Measurements from ENCODE around the gene THADA.

Gene THADA

DNA sequence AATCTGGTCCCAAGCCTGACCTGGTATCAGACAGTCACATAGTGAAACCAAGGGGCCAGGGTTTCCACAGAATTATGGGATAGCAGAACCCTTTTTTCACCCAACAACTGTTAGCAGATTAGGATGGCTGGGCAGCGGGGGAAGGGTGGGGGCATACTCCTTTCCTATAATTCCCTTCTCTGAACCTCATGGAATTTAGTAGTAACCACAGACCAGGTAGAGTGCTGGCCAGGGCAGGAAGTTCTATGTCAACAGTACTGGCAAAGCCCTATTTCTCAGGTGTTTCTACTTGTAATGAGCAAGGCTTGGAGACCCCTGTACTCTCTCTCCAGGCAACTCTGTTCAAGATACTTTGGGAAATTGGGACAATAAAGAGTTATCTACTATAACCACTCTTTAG is 174.6 kb downstream of the THADA start:
- TF ChIP-seq, protein P1, sequence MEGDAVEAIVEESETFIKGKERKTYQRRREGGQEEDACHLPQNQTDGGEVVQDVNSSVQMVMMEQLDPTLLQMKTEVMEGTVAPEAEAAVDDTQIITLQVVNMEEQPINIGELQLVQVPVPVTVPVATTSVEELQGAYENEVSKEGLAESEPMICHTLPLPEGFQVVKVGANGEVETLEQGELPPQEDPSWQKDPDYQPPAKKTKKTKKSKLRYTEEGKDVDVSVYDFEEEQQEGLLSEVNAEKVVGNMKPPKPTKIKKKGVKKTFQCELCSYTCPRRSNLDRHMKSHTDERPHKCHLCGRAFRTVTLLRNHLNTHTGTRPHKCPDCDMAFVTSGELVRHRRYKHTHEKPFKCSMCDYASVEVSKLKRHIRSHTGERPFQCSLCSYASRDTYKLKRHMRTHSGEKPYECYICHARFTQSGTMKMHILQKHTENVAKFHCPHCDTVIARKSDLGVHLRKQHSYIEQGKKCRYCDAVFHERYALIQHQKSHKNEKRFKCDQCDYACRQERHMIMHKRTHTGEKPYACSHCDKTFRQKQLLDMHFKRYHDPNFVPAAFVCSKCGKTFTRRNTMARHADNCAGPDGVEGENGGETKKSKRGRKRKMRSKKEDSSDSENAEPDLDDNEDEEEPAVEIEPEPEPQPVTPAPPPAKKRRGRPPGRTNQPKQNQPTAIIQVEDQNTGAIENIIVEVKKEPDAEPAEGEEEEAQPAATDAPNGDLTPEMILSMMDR (IDR thresholded peaks at IDR 0.05; ENCODE audit: low read length): no peak
- no peak for TF ChIP-seq EZH2 (IDR thresholded peaks at IDR 0.05; ENCODE audit: borderline replicate concordance, low read length)
- no peaks in the 10 kb centered on the region for H3K36me3 ChIP-seq (ENCODE audit: insufficient read depth, low read length)
- H3K4me1 ChIP-seq (ENCODE audit: insufficient read depth, low read length, severe bottlenecking): peaks cover 38% of the 10 kb centered on the region
- H2AFZ ChIP-seq (ENCODE audit: low read length): no peak overlapping the region
- no peak overlapping the region for H3K4me3 ChIP-seq (ENCODE audit: low read depth, low read length, poor library complexity, severe bottlenecking)
- H3K79me2 ChIP-seq (ENCODE audit: insufficient read depth, low read length): no peaks in the 10 kb centered on the region
- H3K27ac ChIP-seq (ENCODE audit: low read depth, low read length, poor library complexity, severe bottlenecking): no peak overlapping the region
- H3K4me2 ChIP-seq (ENCODE audit: low read length): no peak overlapping the region
- H3K9me3 ChIP-seq (ENCODE audit: low read length): no peaks in the 10 kb centered on the region
- no peaks in the 10 kb centered on the region for H3K27me3 ChIP-seq (ENCODE audit: insufficient read depth, low read length)
- H3F3A ChIP-seq (ENCODE audit: insufficient read depth, low read length): no peaks in the 10 kb centered on the region
- H3K9ac ChIP-seq (ENCODE audit: low read length): no peak overlapping the region
- no peaks in the 10 kb centered on the region for H3K9me2 ChIP-seq (ENCODE audit: low read depth, low read length)
- no peaks in the 10 kb centered on the region for H4K20me1 ChIP-seq (ENCODE audit: insufficient read depth, low read length)

GRCh38 chr2:43420389-43420801 is 175.4 kb downstream of the THADA start:
- H3K27ac ChIP-seq (ENCODE audit: low read depth, low read length, poor library complexity, severe bottlenecking): no peak overlapping the region
- no peaks in the 10 kb centered on the region for H3K79me2 ChIP-seq (ENCODE audit: insufficient read depth, low read length)
- no peak overlapping the region for H2AFZ ChIP-seq (ENCODE audit: low read length)
- H3K4me1 ChIP-seq (ENCODE audit: insufficient read depth, low read length, severe bottlenecking): peaks cover 31% of the 10 kb centered on the region
- no peaks in the 10 kb centered on the region for H3K27me3 ChIP-seq (ENCODE audit: insufficient read depth, low read length)
- no peak for TF ChIP-seq EZH2 (IDR thresholded peaks at IDR 0.05; ENCODE audit: borderline replicate concordance, low read length)
- TF ChIP-seq, protein P1 (IDR thresholded peaks at IDR 0.05; ENCODE audit: low read length): no peak
- no peaks in the 10 kb centered on the region for H4K20me1 ChIP-seq (ENCODE audit: insufficient read depth, low read length)
- H3K9me2 ChIP-seq (ENCODE audit: low read depth, low read length): no peaks in the 10 kb centered on the region
- no peak overlapping the region for H3K9ac ChIP-seq (ENCODE audit: low read length)
- no peak overlapping the region for H3K4me3 ChIP-seq (ENCODE audit: low read depth, low read length, poor library complexity, severe bottlenecking)
- H3K4me2 ChIP-seq (ENCODE audit: low read length): no peak overlapping the region
- H3F3A ChIP-seq (ENCODE audit: insufficient read depth, low read length): no peaks in the 10 kb centered on the region
- H3K36me3 ChIP-seq (ENCODE audit: insufficient read depth, low read length): no peaks in the 10 kb centered on the region
- H3K9me3 ChIP-seq (ENCODE audit: low read length): no peaks in the 10 kb centered on the region

- Histone ChIP-seq H3K9me2 (ENCODE audit: low read depth, low read length) (no peaks in the 10 kb centered on the region), H3K79me2 (ENCODE audit: insufficient read depth, low read length) (no peaks in the 10 kb centered on the region), H3K36me3 (ENCODE audit: insufficient read depth, low read length) (no peaks in the 10 kb centered on the region), H3K27me3 (ENCODE audit: insufficient read depth, low read length) (no peaks in the 10 kb centered on the region), H4K20me1 (ENCODE audit: insufficient read depth, low read length) (no peaks in the 10 kb centered on the region), H3K4me1 (ENCODE audit: insufficient read depth, low read length, severe bottlenecking) (peaks cover 25% of the 10 kb centered on the region), H2AFZ (ENCODE audit: low read length) (no peak overlapping the region), H3F3A (ENCODE audit: insufficient read depth, low read length) (no peaks in the 10 kb centered on the region), H3K9me3 (ENCODE audit: low read length) (no peaks in the 10 kb centered on the region), H3K4me2 (ENCODE audit: low read length) (no peak overlapping the region), H3K4me3 (ENCODE audit: low read depth, low read length, poor library complexity, severe bottlenecking) (no peak overlapping the region), H3K27ac (ENCODE audit: low read depth, low read length, poor library complexity, severe bottlenecking) (no peak overlapping the region), H3K9ac (ENCODE audit: low read length) (no peak overlapping the region)
- TF ChIP-seq, protein P1 (IDR thresholded peaks at IDR 0.05; ENCODE audit: low read length): no peak
- no peak for TF ChIP-seq EZH2 (IDR thresholded peaks at IDR 0.05; ENCODE audit: borderline replicate concordance, low read length)
Measured at GRCh38 chr2:43419876-43420275, 176.0 kb downstream of the THADA start.
